GM12878 (cell line): ENCODE data around the gene ARMC9. TPM values are rescaled to one million over a fixed set of nuclear protein-coding genes. Genes with fewer than 3 reads are reported as not detected.

Experiments
- ATAC-seq: fragments of 200-7000 bp; cut with Tn5 transposase; 3 replicates; pipeline ENCODE4 v1.9.1; 2020; ENCODE audit warnings: mild to moderate bottlenecking, moderate library complexity
- BruUV-seq: library from RNA; stranded (reverse); fragments of 400-500 nt; replicated peaks from 2 replicates; lab custom pipeline; 2021; lab: Mats Ljungman, UMichigan
- CTCF ChIA-PET: fragments of 300-600 bp; sonication (Branson Sonifier 250); formaldehyde crosslinking; extraction: SDS; loops from one replicate; lab custom pipeline; 2021; ENCODE audit warnings: inconsistent platforms; lab: Yijun Ruan, JAX
- POLR2A ChIA-PET: fragments of 350-600 bp; formaldehyde crosslinking; extraction: SDS; loops from one replicate; lab custom pipeline; 2021; ENCODE audit warnings: inconsistent platforms; lab: Charles Lee
- RAD21 ChIA-PET: fragments of 300-600 bp; sonication (Branson Sonifier 250); formaldehyde crosslinking; loops from one replicate; lab custom pipeline; 2023; ENCODE audit warnings: antibody characterized with exemption; ENCODE audit not compliant: unreplicated experiment; lab: Charles Lee
- SMC1A ChIA-PET: fragments of 300-600 bp; sonication (Branson Sonifier 250); formaldehyde crosslinking; loops from one replicate; lab custom pipeline; 2023; ENCODE audit not compliant: unreplicated experiment, uncharacterized antibody; lab: Charles Lee
- DNase-seq: peaks from one replicate; pipeline ENCODE4 v3.0.0-alpha.2; 2011; ENCODE audit warnings: low read depth, low spot score
- FAIRE-seq: peaks from 3 replicates; lab custom pipeline; 2011; peaks lifted over from hg19 to GRCh38; lab: Jason Lieb, UNC
- H2AFZ ChIP-seq: 2 replicates; pipeline ENCODE4 v1.6.0; 2011; ENCODE audit warnings: low read depth, low read length, control low read depth; ENCODE audit not compliant: control insufficient read depth
- H3K27ac ChIP-seq: 2 replicates; pipeline ENCODE4 v1.5.1; 2011; ENCODE audit warnings: control low read depth; ENCODE audit not compliant: control insufficient read depth, insufficient read depth
- H3K27me3 ChIP-seq, 2 experiments: replicated peaks in 1 of 2; 2 replicates each; pipeline versions ENCODE4 v1.6.0 to v1.6.1; 2011; ENCODE audit warnings: low read length in 1 of 2; ENCODE audit not compliant: control insufficient read depth in 2 of 2, insufficient read depth in 2 of 2
- H3K36me3 ChIP-seq, 2 experiments: 2 replicates each; pipeline ENCODE4 v1.5.1; 2011; ENCODE audit warnings: low read length in 1 of 2; ENCODE audit not compliant: control insufficient read depth in 2 of 2, insufficient read depth in 2 of 2
- H3K4me1 ChIP-seq: 2 replicates; pipeline ENCODE4 v1.6.1; 2011; ENCODE audit warnings: mild to moderate bottlenecking, low read length, moderate library complexity, mixed read lengths; ENCODE audit not compliant: control insufficient read depth, insufficient read depth
- H3K4me2 ChIP-seq: 2 replicates; pipeline ENCODE4 v1.6.0; 2011; ENCODE audit warnings: control low read depth; ENCODE audit not compliant: control insufficient read depth, insufficient read depth
- H3K4me3 ChIP-seq: fragments of 200-600 bp; sonication (generic); 2 replicates; pipeline ENCODE4 v1.5.1; 2016
- H3K79me2 ChIP-seq: 2 replicates; pipeline ENCODE4 v1.6.0; 2011; ENCODE audit warnings: low read length; ENCODE audit not compliant: control insufficient read depth, insufficient read depth
- H3K9ac ChIP-seq: 2 replicates; pipeline ENCODE4 v1.8.0; 2011; ENCODE audit warnings: low read length, control low read depth, mixed read lengths; ENCODE audit not compliant: control insufficient read depth, insufficient read depth
- H3K9me3 ChIP-seq: replicated peaks from 3 replicates; pipeline ENCODE4 v1.5.1; 2011; ENCODE audit warnings: mild to moderate bottlenecking, low read length; ENCODE audit not compliant: control insufficient read depth, insufficient read depth
- H4K20me1 ChIP-seq: 2 replicates; pipeline ENCODE4 v1.6.0; 2011; ENCODE audit not compliant: control insufficient read depth, insufficient read depth
- BACH1 ChIP-seq: fragments of 450-650 bp; IDR thresholded peaks from 2 replicates; pipeline ENCODE4 v1.6.1; 2017; ENCODE audit warnings: mild to moderate bottlenecking, borderline replicate concordance
- CHD1 ChIP-seq: IDR thresholded peaks from 2 replicates; pipeline ENCODE4 v1.6.1; 2012; ENCODE audit warnings: low read depth, low read length, improper control_type of control experiment
- EGR1 ChIP-seq, 2 experiments: IDR thresholded peaks; 1 replicate in 1 of 2; 2 replicates in 1 of 2; pipeline ENCODE4 v1.6.1; 2011 to 2012; ENCODE audit warnings: low read depth in 2 of 2, low read length in 2 of 2, borderline replicate concordance in 1 of 2, mild to moderate bottlenecking in 1 of 2, moderate library complexity in 1 of 2
- EZH2 ChIP-seq: IDR thresholded peaks from 2 replicates; pipeline ENCODE4 v1.6.1; 2012; ENCODE audit warnings: low read depth, mild to moderate bottlenecking, control low read depth, inconsistent platforms, low read length, borderline replicate concordance; ENCODE audit not compliant: control insufficient read depth
- HDGF ChIP-seq: fragments of 450-650 bp; IDR thresholded peaks from 2 replicates; pipeline ENCODE4 v1.6.1; 2016; ENCODE audit warnings: antibody characterized with exemption
- NBN ChIP-seq: fragments of 450-650 bp; IDR thresholded peaks from 2 replicates; pipeline ENCODE4 v1.6.1; 2016
- POLR2AphosphoS5 ChIP-seq: IDR thresholded peaks from 2 replicates; pipeline ENCODE4 v1.6.1; 2011; ENCODE audit warnings: mild to moderate bottlenecking, low read length, inconsistent platforms
- RAD51 ChIP-seq: fragments of 450-650 bp; IDR thresholded peaks from 2 replicates; pipeline ENCODE4 v1.6.1; 2016; ENCODE audit warnings: moderate library complexity, mild to moderate bottlenecking, inconsistent platforms
- SMAD5 ChIP-seq: IDR thresholded peaks from 2 replicates; pipeline ENCODE4 v1.6.1; 2016; ENCODE audit warnings: antibody characterized with exemption, low read depth
- SMC3 ChIP-seq: IDR thresholded peaks from 2 replicates; pipeline ENCODE4 v1.6.1; 2011; ENCODE audit warnings: low read length, improper control_type of control experiment, borderline replicate concordance
- WGBS: methylation state at CpG from one replicate; pipeline ENCODE4 v1.1.6; 2016; ENCODE audit warnings: low lambda C conversion rate; ENCODE audit not compliant: insufficient replicate concordance, insufficient coverage; ENCODE audit errors: missing lambda C conversion rate; 5-methylcytosine and 5-hydroxymethylcytosine counted together
- in situ Hi-C: fragments of 300-500 bp; cut with MboI; formaldehyde crosslinking; loops from 9 replicates; pipeline ENCODE4 v1.14.3; 2018; ENCODE audit warnings: mixed read lengths
- intact Hi-C: fragments of 100-400 bp; cut with micrococcal nuclease; formaldehyde crosslinking; loops from one replicate; pipeline ENCODE4 v1.14.2; 2022; ENCODE audit not compliant: unreplicated experiment
- polyA plus RNA-seq, 11 experiments: library from polyadenylated mRNA; depleted of rRNA in 4 of 11; unstranded in 6 of 11; stranded (reverse) in 5 of 11; fragments of >200 nt; fragmentation: Nextera tagmentation in 4 of 11; fragmentation: Illumina TruSeq in 1 of 11; extraction: Ambion mirVana in 4 of 11; extraction: Trizol in 1 of 11; gene quantifications; 1 replicate in 1 of 11; 2 replicates in 10 of 11; pipeline versions ENCODE4 v1.2.1 to v1.2.3, GENCODE V29; 2011 to 2016; ENCODE audit warnings: inconsistent platforms in 2 of 11, missing spikeins in 2 of 11, low read depth in 1 of 11
- total RNA-seq, 4 experiments: library from RNA; depleted of rRNA in 3 of 4; stranded (reverse); fragments of >200 nt in 3 of 4; fragmentation: Illumina TruSeq in 1 of 4; extraction: Trizol in 1 of 4; gene quantifications; 2 replicates each; pipeline versions ENCODE4 v1.2.1 to v1.2.3, GENCODE V29; 2013 to 2021
- TF ChIP-seq, protein P1 (sequence below): fragments of 450-650 bp; IDR thresholded peaks from 2 replicates; pipeline ENCODE4 v1.6.1; 2017; ENCODE audit warnings: low read depth, mild to moderate bottlenecking, moderate library complexity
- TF ChIP-seq, protein P2 (sequence below): fragments of 450-650 bp; IDR thresholded peaks from 2 replicates; pipeline ENCODE4 v1.6.1; 2016; ENCODE audit warnings: mild to moderate bottlenecking, moderate library complexity, borderline replicate concordance
- TF ChIP-seq, protein P3 (sequence below): IDR thresholded peaks from 2 replicates; pipeline ENCODE4 v1.6.1; 2012; ENCODE audit warnings: low read depth, low read length, improper control_type of control experiment
- TF ChIP-seq, protein P4 (sequence below): fragments of 450-650 bp; IDR thresholded peaks from 2 replicates; pipeline ENCODE4 v1.6.1; 2017; ENCODE audit warnings: mild to moderate bottlenecking, moderate library complexity

The ARMC9 gene
- total and polyA plus RNA-seq, 10 of the 15 experiments (the other 5 are each of a cell fraction or from before 2014, with no cell fraction given): 3.8 to 21.8 (median 10.4) TPM

GRCh38 chr2:231176066-231176465, 22.4 kb upstream of the ARMC9 start:
- ChIA-PET SMC1A (interaction anchor here (1.5 kb wide), 1 partner anchor 8 kb away, joined by 3 read pairs; no protein-coding TSS in a partner anchor), CTCF (interaction anchor here (0.8 kb wide), 1 partner anchor 538 kb away, joined by 4 read pairs; no protein-coding TSS in a partner anchor), POLR2A (no interaction called here), RAD21 (no interaction called here)
- Histone ChIP-seq H3K79me2 (peaks cover 1% of the 10 kb centered on the region; the same call in 1 of the 2 replicates), H2AFZ (no peak overlapping the region), H4K20me1 (no peaks in the 10 kb centered on the region), H3K9ac (no peak overlapping the region), H3K27me3 (no peaks in the 10 kb centered on the region), H3K36me3 (peaks cover 0 to 5% of the 10 kb centered on the region in 2 experiments; a peak in 1 of 4 replicates), H3K4me1 (peaks cover 36% of the 10 kb centered on the region), H3K4me2 (no peak overlapping the region), H3K27ac (no peak overlapping the region), H3K4me3 (no peak overlapping the region), H3K9me3 (no peaks in the 10 kb centered on the region)
- FAIRE-seq (no peak), DNase-seq (no peak), ATAC-seq (no peak)
- no TSS peak for BruUV-seq
- in situ Hi-C loops (no loop called here), intact Hi-C loops (no loop called here)
- WGBS: 100% methylated on average over 2 of the region's 2 CpGs
- no peak for TF ChIP-seq EGR1 (IDR thresholded peaks at IDR 0.05; ENCODE audit: borderline replicate concordance in 1 of 2, low read depth in 2 of 2, low read length in 2 of 2)
- TF ChIP-seq, protein P1, sequence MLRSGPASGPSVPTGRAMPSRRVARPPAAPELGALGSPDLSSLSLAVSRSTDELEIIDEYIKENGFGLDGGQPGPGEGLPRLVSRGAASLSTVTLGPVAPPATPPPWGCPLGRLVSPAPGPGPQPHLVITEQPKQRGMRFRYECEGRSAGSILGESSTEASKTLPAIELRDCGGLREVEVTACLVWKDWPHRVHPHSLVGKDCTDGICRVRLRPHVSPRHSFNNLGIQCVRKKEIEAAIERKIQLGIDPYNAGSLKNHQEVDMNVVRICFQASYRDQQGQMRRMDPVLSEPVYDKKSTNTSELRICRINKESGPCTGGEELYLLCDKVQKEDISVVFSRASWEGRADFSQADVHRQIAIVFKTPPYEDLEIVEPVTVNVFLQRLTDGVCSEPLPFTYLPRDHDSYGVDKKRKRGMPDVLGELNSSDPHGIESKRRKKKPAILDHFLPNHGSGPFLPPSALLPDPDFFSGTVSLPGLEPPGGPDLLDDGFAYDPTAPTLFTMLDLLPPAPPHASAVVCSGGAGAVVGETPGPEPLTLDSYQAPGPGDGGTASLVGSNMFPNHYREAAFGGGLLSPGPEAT: no peak
- TF ChIP-seq HDGF: no peak
- TF ChIP-seq SMAD5: no peak
- TF ChIP-seq CHD1: no peak
- TF ChIP-seq EZH2: no peak
- TF ChIP-seq RAD51: no peak
- TF ChIP-seq, protein P2, sequence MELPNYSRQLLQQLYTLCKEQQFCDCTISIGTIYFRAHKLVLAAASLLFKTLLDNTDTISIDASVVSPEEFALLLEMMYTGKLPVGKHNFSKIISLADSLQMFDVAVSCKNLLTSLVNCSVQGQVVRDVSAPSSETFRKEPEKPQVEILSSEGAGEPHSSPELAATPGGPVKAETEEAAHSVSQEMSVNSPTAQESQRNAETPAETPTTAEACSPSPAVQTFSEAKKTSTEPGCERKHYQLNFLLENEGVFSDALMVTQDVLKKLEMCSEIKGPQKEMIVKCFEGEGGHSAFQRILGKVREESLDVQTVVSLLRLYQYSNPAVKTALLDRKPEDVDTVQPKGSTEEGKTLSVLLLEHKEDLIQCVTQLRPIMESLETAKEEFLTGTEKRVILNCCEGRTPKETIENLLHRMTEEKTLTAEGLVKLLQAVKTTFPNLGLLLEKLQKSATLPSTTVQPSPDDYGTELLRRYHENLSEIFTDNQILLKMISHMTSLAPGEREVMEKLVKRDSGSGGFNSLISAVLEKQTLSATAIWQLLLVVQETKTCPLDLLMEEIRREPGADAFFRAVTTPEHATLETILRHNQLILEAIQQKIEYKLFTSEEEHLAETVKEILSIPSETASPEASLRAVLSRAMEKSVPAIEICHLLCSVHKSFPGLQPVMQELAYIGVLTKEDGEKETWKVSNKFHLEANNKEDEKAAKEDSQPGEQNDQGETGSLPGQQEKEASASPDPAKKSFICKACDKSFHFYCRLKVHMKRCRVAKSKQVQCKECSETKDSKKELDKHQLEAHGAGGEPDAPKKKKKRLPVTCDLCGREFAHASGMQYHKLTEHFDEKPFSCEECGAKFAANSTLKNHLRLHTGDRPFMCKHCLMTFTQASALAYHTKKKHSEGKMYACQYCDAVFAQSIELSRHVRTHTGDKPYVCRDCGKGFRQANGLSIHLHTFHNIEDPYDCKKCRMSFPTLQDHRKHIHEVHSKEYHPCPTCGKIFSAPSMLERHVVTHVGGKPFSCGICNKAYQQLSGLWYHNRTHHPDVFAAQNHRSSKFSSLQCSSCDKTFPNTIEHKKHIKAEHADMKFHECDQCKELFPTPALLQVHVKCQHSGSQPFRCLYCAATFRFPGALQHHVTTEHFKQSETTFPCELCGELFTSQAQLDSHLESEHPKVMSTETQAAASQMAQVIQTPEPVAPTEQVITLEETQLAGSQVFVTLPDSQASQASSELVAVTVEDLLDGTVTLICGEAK: no peak
- TF ChIP-seq, protein P3, sequence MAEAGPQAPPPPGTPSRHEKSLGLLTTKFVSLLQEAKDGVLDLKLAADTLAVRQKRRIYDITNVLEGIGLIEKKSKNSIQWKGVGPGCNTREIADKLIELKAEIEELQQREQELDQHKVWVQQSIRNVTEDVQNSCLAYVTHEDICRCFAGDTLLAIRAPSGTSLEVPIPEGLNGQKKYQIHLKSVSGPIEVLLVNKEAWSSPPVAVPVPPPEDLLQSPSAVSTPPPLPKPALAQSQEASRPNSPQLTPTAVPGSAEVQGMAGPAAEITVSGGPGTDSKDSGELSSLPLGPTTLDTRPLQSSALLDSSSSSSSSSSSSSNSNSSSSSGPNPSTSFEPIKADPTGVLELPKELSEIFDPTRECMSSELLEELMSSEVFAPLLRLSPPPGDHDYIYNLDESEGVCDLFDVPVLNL: no peak
- TF ChIP-seq, protein P4, sequence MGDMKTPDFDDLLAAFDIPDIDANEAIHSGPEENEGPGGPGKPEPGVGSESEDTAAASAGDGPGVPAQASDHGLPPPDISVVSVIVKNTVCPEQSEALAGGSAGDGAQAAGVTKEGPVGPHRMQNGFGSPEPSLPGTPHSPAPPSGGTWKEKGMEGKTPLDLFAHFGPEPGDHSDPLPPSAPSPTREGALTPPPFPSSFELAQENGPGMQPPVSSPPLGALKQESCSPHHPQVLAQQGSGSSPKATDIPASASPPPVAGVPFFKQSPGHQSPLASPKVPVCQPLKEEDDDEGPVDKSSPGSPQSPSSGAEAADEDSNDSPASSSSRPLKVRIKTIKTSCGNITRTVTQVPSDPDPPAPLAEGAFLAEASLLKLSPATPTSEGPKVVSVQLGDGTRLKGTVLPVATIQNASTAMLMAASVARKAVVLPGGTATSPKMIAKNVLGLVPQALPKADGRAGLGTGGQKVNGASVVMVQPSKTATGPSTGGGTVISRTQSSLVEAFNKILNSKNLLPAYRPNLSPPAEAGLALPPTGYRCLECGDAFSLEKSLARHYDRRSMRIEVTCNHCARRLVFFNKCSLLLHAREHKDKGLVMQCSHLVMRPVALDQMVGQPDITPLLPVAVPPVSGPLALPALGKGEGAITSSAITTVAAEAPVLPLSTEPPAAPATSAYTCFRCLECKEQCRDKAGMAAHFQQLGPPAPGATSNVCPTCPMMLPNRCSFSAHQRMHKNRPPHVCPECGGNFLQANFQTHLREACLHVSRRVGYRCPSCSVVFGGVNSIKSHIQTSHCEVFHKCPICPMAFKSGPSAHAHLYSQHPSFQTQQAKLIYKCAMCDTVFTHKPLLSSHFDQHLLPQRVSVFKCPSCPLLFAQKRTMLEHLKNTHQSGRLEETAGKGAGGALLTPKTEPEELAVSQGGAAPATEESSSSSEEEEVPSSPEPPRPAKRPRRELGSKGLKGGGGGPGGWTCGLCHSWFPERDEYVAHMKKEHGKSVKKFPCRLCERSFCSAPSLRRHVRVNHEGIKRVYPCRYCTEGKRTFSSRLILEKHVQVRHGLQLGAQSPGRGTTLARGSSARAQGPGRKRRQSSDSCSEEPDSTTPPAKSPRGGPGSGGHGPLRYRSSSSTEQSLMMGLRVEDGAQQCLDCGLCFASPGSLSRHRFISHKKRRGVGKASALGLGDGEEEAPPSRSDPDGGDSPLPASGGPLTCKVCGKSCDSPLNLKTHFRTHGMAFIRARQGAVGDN: no peak
- no peak for TF ChIP-seq NBN
- no peak for TF ChIP-seq POLR2AphosphoS5
- TF ChIP-seq SMC3: no peak
- TF ChIP-seq BACH1: no peak
